ENCODE results near the gene HAGHL. TPM values are rescaled to one million over a fixed set of nuclear protein-coding genes. Genes with fewer than 3 reads are reported as not detected.

HAGHL gene
- total RNA-seq, 2 donors from 2014 or later: 9.2 to 14.0 TPM

GRCh38 chr16:778909-779527 is 52.1 kb downstream of the HAGHL start:
- Mint-ChIP-seq H3K36me3 (ENCODE audit: low read depth) (no peaks in the 10 kb centered on the region), H3K27ac (no peak overlapping the region), H3K4me3 (no peak overlapping the region), H3K9me3 (no peaks in the 10 kb centered on the region), H3K4me1 (no peaks in the 10 kb centered on the region), H3K27me3 (peaks cover 3% of the 10 kb centered on the region)
- peak; percentile 35 for ATAC-seq (replicated peaks)

Other genes with a start within 250 kb of the HAGHL start
- gene CAPN15, start 199.4 kb upstream of the HAGHL start, total RNA-seq: 100 to 1,000 TPM in 1 of 2 donors, 10 to 100 TPM in 1; 61.1 to 117 TPM
- gene PRR35, start 166.7 kb upstream of the HAGHL start, total RNA-seq: not detected
- 1 to 10 TPM in 1 of 2 donors, under 1 TPM in 1; 0.80 to 1.1 TPM for gene NHLRC4, start 160.1 kb upstream of the HAGHL start, total RNA-seq
- gene PIGQ, start 157.1 kb upstream of the HAGHL start, total RNA-seq: 10 to 100 TPM; 28.0 to 34.2 TPM
- 10 to 100 TPM; 12.9 TPM for gene RAB40C, start 137.0 kb upstream of the HAGHL start, total RNA-seq
- gene WFIKKN1, start 96.1 kb upstream of the HAGHL start, total RNA-seq: under 1 TPM; 0.45 to 0.53 TPM
- gene METTL26, start 90.8 kb upstream of the HAGHL start, total RNA-seq: 100 to 1,000 TPM in 1 of 2 donors, 10 to 100 TPM in 1; 87.4 to 115 TPM
- 10 to 100 TPM; 29.2 to 54.5 TPM for gene MCRIP2, start 85.3 kb upstream of the HAGHL start, total RNA-seq
- 10 to 100 TPM; 50.7 to 93.9 TPM for gene WDR90, start 77.7 kb upstream of the HAGHL start, total RNA-seq
- gene RHOT2, start 59.0 kb upstream of the HAGHL start, total RNA-seq: 100 to 1,000 TPM; 134 to 149 TPM
- 1 to 10 TPM; 2.9 to 5.4 TPM for gene RHBDL1, start 51.4 kb upstream of the HAGHL start, total RNA-seq
- 10 to 100 TPM; 47.5 to 98.2 TPM for gene STUB1, start 46.7 kb upstream of the HAGHL start, total RNA-seq
- gene JMJD8, start 42.8 kb upstream of the HAGHL start, total RNA-seq: 10 to 100 TPM; 16.8 to 26.8 TPM
- 10 to 100 TPM; 15.6 to 18.7 TPM for gene WDR24, start 36.7 kb upstream of the HAGHL start, total RNA-seq
- 10 to 100 TPM in 1 of 2 donors, 1 to 10 TPM in 1; 6.4 to 23.6 TPM for gene FBXL16, start 21.3 kb upstream of the HAGHL start, total RNA-seq
- gene METRN, start 12.0 kb upstream of the HAGHL start, total RNA-seq: 1 to 10 TPM; 4.5 to 8.4 TPM
- 10 to 100 TPM; 13.5 to 22.4 TPM for gene ANTKMT, start 6.0 kb upstream of the HAGHL start, total RNA-seq
- 1 to 10 TPM; 4.3 to 4.4 TPM for gene CCDC78, start 663 bp upstream of the HAGHL start, total RNA-seq
- gene CIAO3, start 13.9 kb downstream of the HAGHL start, total RNA-seq: 10 to 100 TPM; 39.2 to 47.1 TPM
- not detected for gene MSLN, start 33.6 kb downstream of the HAGHL start, total RNA-seq
- 10 to 100 TPM; 13.2 to 40.6 TPM for gene RPUSD1, start 61.3 kb downstream of the HAGHL start, total RNA-seq
- 10 to 100 TPM; 65.4 to 87.1 TPM for gene CHTF18, start 61.5 kb downstream of the HAGHL start, total RNA-seq
- gene GNG13, start 73.6 kb downstream of the HAGHL start, total RNA-seq: not detected
- gene LMF1, start 243.9 kb downstream of the HAGHL start, total RNA-seq: 10 to 100 TPM; 12.3 to 17.8 TPM